Neural crest cell (in vitro differentiated cells): Measurements from ENCODE around the gene TNRC6B. TPM values are rescaled to one million over a fixed set of nuclear protein-coding genes. Genes with fewer than 3 reads are reported as not detected.

Experiments used
- DNase-seq: peaks from one replicate; pipeline ENCODE4 v3.0.0; 2021; ENCODE audit warnings: low read depth, mixed read lengths, low spot score
- H3K27ac Mint-ChIP-seq: one replicate; pipeline ENCODE4 v1.8.0; 2021; ENCODE audit warnings: mild to moderate bottlenecking, mixed read lengths; ENCODE audit not compliant: unreplicated experiment
- H3K27me3 Mint-ChIP-seq: 2 replicates; pipeline ENCODE4 v1.8.0; 2021; ENCODE audit warnings: low read depth, mild to moderate bottlenecking, mixed read lengths
- H3K36me3 Mint-ChIP-seq: 2 replicates; pipeline ENCODE4 v1.8.0; 2021; ENCODE audit warnings: low read depth, mild to moderate bottlenecking, mixed read lengths
- H3K4me1 Mint-ChIP-seq: 2 replicates; pipeline ENCODE4 v1.8.0; 2021; ENCODE audit warnings: mixed read lengths
- H3K4me3 Mint-ChIP-seq: one replicate; pipeline ENCODE4 v1.8.0; 2021; ENCODE audit warnings: mild to moderate bottlenecking, mixed read lengths
- H3K9me3 Mint-ChIP-seq: 2 replicates; pipeline ENCODE4 v1.8.0; 2021; ENCODE audit warnings: mixed read lengths
- CTCF ChIP-seq: fragments of 200-600 bp; sonication (generic); conservative IDR thresholded peaks from 2 replicates; pipeline ENCODE4 v1.5.0; 2021; ENCODE audit warnings: antibody characterized with exemption, mild to moderate bottlenecking
- total RNA-seq: library from RNA; stranded (reverse); gene quantifications from 2 replicates; pipeline ENCODE4 v1.2.1, GENCODE V29; 2021

The TNRC6B gene
- total RNA-seq, 1 donor from 2014 or later: 36.8 TPM

GRCh38 chr22:40235308-40235707 lies 57.6 kb downstream of the TNRC6B start:
- H3K4me3 Mint-ChIP-seq: no peak overlapping the region
- no peaks in the 10 kb centered on the region for H3K9me3 Mint-ChIP-seq
- peaks cover 4% of the 10 kb centered on the region for H3K36me3 Mint-ChIP-seq
- no peaks in the 10 kb centered on the region for H3K27me3 Mint-ChIP-seq
- no peak for TF ChIP-seq CTCF
- H3K4me1 Mint-ChIP-seq: peaks cover 29% of the 10 kb centered on the region
- no peak overlapping the region for H3K27ac Mint-ChIP-seq
- DNase-seq: no peak

GRCh38 chr22:40236131-40236665 lies 58.5 kb downstream of the TNRC6B start:
- DNase-seq: no peak
- Mint-ChIP-seq H3K4me1 (peaks cover 36% of the 10 kb centered on the region), H3K9me3 (no peaks in the 10 kb centered on the region), H3K36me3 (peaks cover 4% of the 10 kb centered on the region), H3K27ac (no peak overlapping the region), H3K27me3 (no peaks in the 10 kb centered on the region), H3K4me3 (no peak overlapping the region)
- TF ChIP-seq CTCF: no peak

GRCh38 chr22:40237241-40237640 lies 59.5 kb downstream of the TNRC6B start:
- Mint-ChIP-seq H3K27ac (no peak overlapping the region), H3K27me3 (no peaks in the 10 kb centered on the region), H3K4me1 (peaks cover 46% of the 10 kb centered on the region), H3K4me3 (no peak overlapping the region), H3K36me3 (peaks cover under 1% of the 10 kb centered on the region), H3K9me3 (no peaks in the 10 kb centered on the region)
- DNase-seq: no peak
- no peak for TF ChIP-seq CTCF

GRCh38 chr22:40237788-40238424 lies 60.2 kb downstream of the TNRC6B start:
- H3K27ac Mint-ChIP-seq: no peak overlapping the region
- DNase-seq: no peak
- TF ChIP-seq CTCF: no peak
- no peaks in the 10 kb centered on the region for H3K27me3 Mint-ChIP-seq
- peaks cover 46% of the 10 kb centered on the region for H3K4me1 Mint-ChIP-seq
- no peak overlapping the region for H3K4me3 Mint-ChIP-seq
- no peaks in the 10 kb centered on the region for H3K36me3 Mint-ChIP-seq
- H3K9me3 Mint-ChIP-seq: no peaks in the 10 kb centered on the region

- peaks cover 46% of the 10 kb centered on the region for H3K4me1 Mint-ChIP-seq
- no peak overlapping the region for H3K4me3 Mint-ChIP-seq
- no peaks in the 10 kb centered on the region for H3K27me3 Mint-ChIP-seq
- H3K9me3 Mint-ChIP-seq: no peaks in the 10 kb centered on the region
- peak overlapping the region; percentile 73 for H3K27ac Mint-ChIP-seq
- H3K36me3 Mint-ChIP-seq: no peaks in the 10 kb centered on the region
- DNase-seq: no peak
- no peak for TF ChIP-seq CTCF
Measured at GRCh38 chr22:40238425-40239344, 61.0 kb downstream of the TNRC6B start.
